ENCODE measurements around the gene STXBP3. TPM values are rescaled to one million over a fixed set of nuclear protein-coding genes. Genes with fewer than 3 reads are reported as not detected.

Gene STXBP3
- polyA plus RNA-seq, 3 donors, result 32.3 to 56.2 (median 48.3) TPM

DNA sequence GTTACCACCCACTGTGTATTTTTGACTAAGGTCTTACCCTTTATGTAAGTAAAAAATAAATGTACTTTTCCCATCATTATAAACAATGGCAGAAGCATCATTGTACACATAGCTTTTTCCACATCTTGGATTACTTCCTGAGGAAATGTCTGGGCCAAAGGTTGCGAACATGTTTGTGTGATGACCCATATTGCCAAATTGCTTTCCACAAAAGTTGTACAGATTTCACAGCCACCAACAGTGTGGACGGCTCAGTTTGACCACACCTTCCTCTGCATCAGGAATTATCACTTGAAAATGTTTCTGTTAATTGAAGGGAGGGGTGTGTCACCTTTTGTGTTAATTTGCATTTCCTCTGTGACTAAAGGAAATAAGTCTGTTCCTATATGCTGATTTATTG is 84.8 kb downstream of the STXBP3 start:
- Mint-ChIP-seq H3K27ac (no peak overlapping the region), H3K9me3 (no peaks in the 10 kb centered on the region), H3K27me3 (ENCODE audit: low read depth in 3 of 3) (peaks cover 0 to 2% (median 0%) of the 10 kb centered on the region in 3 donors), H3K4me3 (no peak overlapping the region), H3K4me1 (peaks cover 18% of the 10 kb centered on the region), H3K36me3 (no peaks in the 10 kb centered on the region)
- Histone ChIP-seq H3K36me3 (replicated peaks in 1 of 2; ENCODE audit: control insufficient read depth in 1 of 2, insufficient read depth in 2 of 2, low read length in 2 of 2) (no peaks in the 10 kb centered on the region), H2AFZ (ENCODE audit: insufficient read depth, low read depth, low read length, poor library complexity, severe bottlenecking) (no peak overlapping the region), H3K4me3 (replicated peaks in 1 of 3; ENCODE audit: low read depth in 2 of 3, low read length in 3 of 3) (no peak overlapping the region), H3K4me2 (replicated peaks; ENCODE audit: extremely low read depth, low read length, poor library complexity, severe bottlenecking) (no peak overlapping the region), H3K4me1 (ENCODE audit: control insufficient read depth in 1 of 2, insufficient read depth in 2 of 2, low read length in 2 of 2) (peaks cover 6 to 7% of the 10 kb centered on the region in 2 donors), H3K79me2 (ENCODE audit: insufficient read depth, low read length) (no peaks in the 10 kb centered on the region), H3K9me3 (replicated peaks in 1 of 2; ENCODE audit: control insufficient read depth in 1 of 2, insufficient read depth in 1 of 2, low read length in 2 of 2) (no peaks in the 10 kb centered on the region), H4K20me1 (ENCODE audit: insufficient read depth, low read length) (no peaks in the 10 kb centered on the region), H3K27ac (ENCODE audit: low read depth in 1 of 2, low read length in 2 of 2) (no peak overlapping the region), H3K27me3 (ENCODE audit: control insufficient read depth in 2 of 2, insufficient read depth in 2 of 2, low read length in 2 of 2) (no peaks in the 10 kb centered on the region), H3K9ac (ENCODE audit: insufficient read depth, low read length, poor library complexity, severe bottlenecking) (no peak overlapping the region)
- WGBS (ENCODE audit: insufficient coverage), result no CpG with 5 or more reads among the region's 2 CpGs
- TF ChIP-seq CTCF (IDR thresholded peaks at IDR 0.05), result no peak
- intact Hi-C loops (cut with micrococcal nuclease), result no loop called here
- DNase-seq, result no peak

GRCh38 chr1:108832929-108833328 is 86.5 kb downstream of the STXBP3 start:
- DNase-seq, result no peak
- H3K4me3 Mint-ChIP-seq, result no peak overlapping the region
- intact Hi-C loops (cut with micrococcal nuclease), result no loop called here
- TF ChIP-seq CTCF (IDR thresholded peaks at IDR 0.05), result no peak
- Histone ChIP-seq H4K20me1 (ENCODE audit: insufficient read depth, low read length) (no peaks in the 10 kb centered on the region), H3K4me3 (replicated peaks in 1 of 3; ENCODE audit: low read depth in 2 of 3, low read length in 3 of 3) (no peak overlapping the region), H3K9me3 (replicated peaks in 1 of 2; ENCODE audit: control insufficient read depth in 1 of 2, insufficient read depth in 1 of 2, low read length in 2 of 2) (no peaks in the 10 kb centered on the region), H3K27ac (ENCODE audit: low read depth in 1 of 2, low read length in 2 of 2) (no peak overlapping the region), H3K4me1 (ENCODE audit: control insufficient read depth in 1 of 2, insufficient read depth in 2 of 2, low read length in 2 of 2) (peaks cover 6 to 7% of the 10 kb centered on the region in 2 donors), H3K4me2 (replicated peaks; ENCODE audit: extremely low read depth, low read length, poor library complexity, severe bottlenecking) (no peak overlapping the region), H3K79me2 (ENCODE audit: insufficient read depth, low read length) (no peaks in the 10 kb centered on the region), H3K36me3 (replicated peaks in 1 of 2; ENCODE audit: control insufficient read depth in 1 of 2, insufficient read depth in 2 of 2, low read length in 2 of 2) (no peaks in the 10 kb centered on the region), H2AFZ (ENCODE audit: insufficient read depth, low read depth, low read length, poor library complexity, severe bottlenecking) (no peak overlapping the region), H3K9ac (ENCODE audit: insufficient read depth, low read length, poor library complexity, severe bottlenecking) (no peak overlapping the region), H3K27me3 (ENCODE audit: control insufficient read depth in 2 of 2, insufficient read depth in 2 of 2, low read length in 2 of 2) (no peaks in the 10 kb centered on the region)
- H3K4me1 Mint-ChIP-seq, result peaks cover 17% of the 10 kb centered on the region
- WGBS (ENCODE audit: insufficient coverage), result no CpG with 5 or more reads among the region's 2 CpGs
- H3K36me3 Mint-ChIP-seq, result no peaks in the 10 kb centered on the region
- no peak overlapping the region for H3K27ac Mint-ChIP-seq
- H3K9me3 Mint-ChIP-seq, result peaks cover 0 to 2% (median 0%) of the 10 kb centered on the region in 7 donors
- peaks cover 0 to 2% (median 0%) of the 10 kb centered on the region in 3 donors for H3K27me3 Mint-ChIP-seq (ENCODE audit: low read depth in 3 of 3)
